H1 (cell line): ENCODE results near the gene RBM24.

Source experiments
- CEBPB ChIP-seq: IDR thresholded peaks from 2 replicates; pipeline ENCODE4 v1.6.1; 2012; ENCODE audit warnings: low read depth, low read length
- JUN ChIP-seq: IDR thresholded peaks from 2 replicates; pipeline ENCODE4 v1.6.1; 2011; ENCODE audit warnings: low read depth, mild to moderate bottlenecking, improper control_type of control experiment, low read length
- KDM1A ChIP-seq: fragments of 200-600, 300-600 bp; sonication (generic); IDR thresholded peaks from 2 replicates; pipeline ENCODE4 v1.7.1; 2016; ENCODE audit warnings: mild to moderate bottlenecking, low read length, borderline replicate concordance
- MAFK ChIP-seq: IDR thresholded peaks from 2 replicates; pipeline ENCODE4 v1.6.1; 2012; ENCODE audit warnings: low read depth, mild to moderate bottlenecking, improper control_type of control experiment, low read length
- POLR2A ChIP-seq, 2 experiments: IDR thresholded peaks; 1 replicate in 1 of 2; 2 replicates in 1 of 2; pipeline ENCODE4 v1.6.1; 2011; ENCODE audit warnings: low read depth in 2 of 2, low read length in 2 of 2, mild to moderate bottlenecking in 2 of 2; ENCODE audit errors: control extremely low read depth in 1 of 2
- POLR2AphosphoS5 ChIP-seq: IDR thresholded peaks from 2 replicates; pipeline ENCODE4 v1.6.1; 2011; ENCODE audit warnings: low read depth, low read length
- TCF12 ChIP-seq: IDR thresholded peaks from 2 replicates; pipeline ENCODE4 v1.6.1; 2011; ENCODE audit warnings: low read depth, mild to moderate bottlenecking, low read length
- TF ChIP-seq, protein P1 (sequence below), 3 experiments: IDR thresholded peaks; 1 replicate in 2 of 3; 2 replicates in 1 of 3; pipeline versions ENCODE4 v1.5.1 to v1.6.1; 2011; ENCODE audit warnings: low read length in 3 of 3, mild to moderate bottlenecking in 3 of 3, inconsistent platforms in 2 of 3, low read depth in 1 of 3, moderate library complexity in 1 of 3; ENCODE audit not compliant: insufficient read depth in 1 of 3; ENCODE audit errors: control extremely low read depth in 1 of 3

DNA sequence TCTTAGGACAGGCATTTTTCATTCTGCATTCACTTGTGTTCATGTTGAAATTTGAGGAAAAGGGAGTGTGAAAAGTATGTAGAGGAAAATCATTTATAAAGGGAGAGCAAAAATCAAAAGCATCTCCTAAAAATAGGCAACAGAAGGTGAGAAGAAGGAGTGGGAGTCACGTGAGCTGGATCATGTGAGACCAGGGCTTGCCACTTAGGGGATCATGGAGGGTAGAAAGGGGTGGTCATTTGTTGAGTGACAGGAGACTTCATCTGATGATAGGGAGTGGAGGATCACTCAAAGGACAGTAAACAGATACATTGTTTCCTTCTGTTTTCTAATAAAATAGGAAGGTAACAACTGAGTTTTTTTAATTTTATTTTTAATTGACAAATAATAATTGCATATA, 17.1 kb downstream of the RBM24 start:
- TF ChIP-seq, protein P1, sequence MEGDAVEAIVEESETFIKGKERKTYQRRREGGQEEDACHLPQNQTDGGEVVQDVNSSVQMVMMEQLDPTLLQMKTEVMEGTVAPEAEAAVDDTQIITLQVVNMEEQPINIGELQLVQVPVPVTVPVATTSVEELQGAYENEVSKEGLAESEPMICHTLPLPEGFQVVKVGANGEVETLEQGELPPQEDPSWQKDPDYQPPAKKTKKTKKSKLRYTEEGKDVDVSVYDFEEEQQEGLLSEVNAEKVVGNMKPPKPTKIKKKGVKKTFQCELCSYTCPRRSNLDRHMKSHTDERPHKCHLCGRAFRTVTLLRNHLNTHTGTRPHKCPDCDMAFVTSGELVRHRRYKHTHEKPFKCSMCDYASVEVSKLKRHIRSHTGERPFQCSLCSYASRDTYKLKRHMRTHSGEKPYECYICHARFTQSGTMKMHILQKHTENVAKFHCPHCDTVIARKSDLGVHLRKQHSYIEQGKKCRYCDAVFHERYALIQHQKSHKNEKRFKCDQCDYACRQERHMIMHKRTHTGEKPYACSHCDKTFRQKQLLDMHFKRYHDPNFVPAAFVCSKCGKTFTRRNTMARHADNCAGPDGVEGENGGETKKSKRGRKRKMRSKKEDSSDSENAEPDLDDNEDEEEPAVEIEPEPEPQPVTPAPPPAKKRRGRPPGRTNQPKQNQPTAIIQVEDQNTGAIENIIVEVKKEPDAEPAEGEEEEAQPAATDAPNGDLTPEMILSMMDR (IDR thresholded peaks at IDR 0.05; ENCODE audit: control extremely low read depth in 1 of 3, insufficient read depth in 1 of 3, low read depth in 1 of 3, low read length in 3 of 3) = no peak
- TF ChIP-seq POLR2A (IDR thresholded peaks at IDR 0.05; ENCODE audit: control extremely low read depth in 1 of 2, low read depth in 2 of 2, low read length in 2 of 2) (no peak), POLR2AphosphoS5 (no peak), CEBPB (no peak), MAFK (no peak), TCF12 (no peak), JUN (no peak), KDM1A (no peak)
